T-cell (primary cell): ENCODE measurements around the gene CBY2. TPM values are rescaled to one million over a fixed set of nuclear protein-coding genes. Genes with fewer than 3 reads are reported as not detected.
"Not testable (repeated sequence)": the region's sequence is repeated elsewhere in the genome, so short reads cannot be mapped to it uniquely, and the experiment has no call there.

Experiments
- ATAC-seq, 4 experiments: fragments of 200-7000 bp in 3 of 4; fragments of 150-1000 bp in 1 of 4; cut with Tn5 transposase; replicated peaks in 1 of 4; 1 replicate in 3 of 4; 2 replicates in 1 of 4; pipeline ENCODE4 v1.10.0; 2021; ENCODE audit warnings: moderate library complexity in 3 of 4, mild to moderate bottlenecking in 2 of 4, moderate number of reproducible peaks in 1 of 4
- CTCF ChIA-PET, 2 donors: fragments of 300-600 bp; sonication (Branson Sonifier 250); formaldehyde crosslinking; loops; one replicate each; lab custom pipeline; 2022; ENCODE audit warnings: antibody characterized with exemption in 2 of 2; lab: Charles Lee
- POLR2A ChIA-PET, 2 donors: fragments of 300-600 bp; sonication (Branson Sonifier 250); formaldehyde crosslinking; loops; one replicate each; lab custom pipeline; 2022; ENCODE audit warnings: antibody characterized with exemption in 2 of 2; lab: Charles Lee
- DNase-seq, 35 experiments: peaks; one replicate each; pipeline versions ENCODE4 v3.0.0 to v3.0.0-alpha.2; 2013 to 2023
- H3K27ac ChIP-seq: one replicate; pipeline ENCODE4 v1.5.1; 2013; ENCODE audit warnings: low read length
- H3K27me3 ChIP-seq, 2 experiments: replicated peaks in 1 of 2; 1 replicate in 1 of 2; 2 replicates in 1 of 2; pipeline versions ENCODE4 v1.6.1 to v1.7.0; 2013; ENCODE audit warnings: low read length in 1 of 2, mixed read lengths in 1 of 2; ENCODE audit not compliant: control insufficient read depth in 2 of 2, insufficient read depth in 2 of 2; ENCODE audit errors: extremely low read depth in 1 of 2
- H3K36me3 ChIP-seq, 2 donors: 1 replicate in 1 of 2; 2 replicates in 1 of 2; pipeline versions ENCODE4 v1.6.1 to v1.7.0; 2013; ENCODE audit warnings: low read length in 1 of 2; ENCODE audit not compliant: control insufficient read depth in 2 of 2, insufficient read depth in 1 of 2; ENCODE audit errors: extremely low read depth in 1 of 2
- H3K4me1 ChIP-seq, 2 experiments: 1 replicate in 1 of 2; 2 replicates in 1 of 2; pipeline versions ENCODE4 v1.6.1 to v1.7.0; 2013; ENCODE audit warnings: low read length in 2 of 2, mixed read lengths in 1 of 2; ENCODE audit not compliant: insufficient read depth in 2 of 2, control insufficient read depth in 1 of 2; ENCODE audit errors: extremely low read depth in 1 of 2
- H3K4me3 ChIP-seq, 2 donors: 1 replicate in 1 of 2; 2 replicates in 1 of 2; pipeline versions ENCODE4 v1.5.1 to v1.7.0; 2013; ENCODE audit warnings: mild to moderate bottlenecking in 2 of 2, low read length in 1 of 2, moderate library complexity in 1 of 2; ENCODE audit not compliant: control insufficient read depth in 1 of 2; ENCODE audit errors: extremely low read depth in 1 of 2
- H3K9me3 ChIP-seq: 2 replicates; pipeline ENCODE4 v1.7.0; 2013
- H3K27ac Mint-ChIP-seq, 2 donors: one replicate each; pipeline ENCODE4 v1.8.0; 2020 to 2021; ENCODE audit warnings: mild to moderate bottlenecking in 2 of 2, mixed read lengths in 2 of 2
- H3K27me3 Mint-ChIP-seq, 2 donors: one replicate each; pipeline ENCODE4 v1.8.0; 2021 to 2022; ENCODE audit warnings: mixed read lengths in 2 of 2
- H3K36me3 Mint-ChIP-seq: one replicate; pipeline ENCODE4 v1.8.0; 2021; ENCODE audit warnings: mixed read lengths
- H3K4me1 Mint-ChIP-seq, 3 donors: one replicate each; pipeline ENCODE4 v1.8.0; 2020 to 2022; ENCODE audit warnings: mixed read lengths in 3 of 3, mild to moderate bottlenecking in 1 of 3
- H3K4me3 Mint-ChIP-seq, 3 donors: one replicate each; pipeline ENCODE4 v1.8.0; 2020 to 2022; ENCODE audit warnings: mild to moderate bottlenecking in 3 of 3, mixed read lengths in 3 of 3, moderate library complexity in 3 of 3
- H3K9me3 Mint-ChIP-seq, 3 donors: one replicate each; pipeline ENCODE4 v1.8.0; 2020 to 2022; ENCODE audit warnings: mixed read lengths in 3 of 3
- WGBS: methylation state at CpG from one replicate; pipeline ENCODE4 v1.1.5; 2013; ENCODE audit warnings: missing lambda C conversion rate; ENCODE audit not compliant: insufficient coverage; 5-methylcytosine and 5-hydroxymethylcytosine counted together
- total RNA-seq, 35 experiments: library from RNA in 6 of 35; stranded (reverse) in 6 of 35; fragments of 120-200 nt in 1 of 35; gene quantifications; one replicate each; pipeline versions ENCODE4 v1.2.1 to v1.2.4 and lab custom pipeline; 2013 to 2026

CBY2 gene
- total RNA-seq, 5 donors from 2014 or later (not counting 1 experiment from before 2014, with no cell fraction given) = 0.22 to 0.75 (median 0.56) TPM; not detected in 1

GRCh38 chr13:45662903-45663302, 39.2 kb upstream of the CBY2 start:
- H3K27ac Mint-ChIP-seq, H3K4me3 ChIP-seq, POLR2A ChIA-PET, H3K27me3 Mint-ChIP-seq, H3K4me3 Mint-ChIP-seq, ATAC-seq, H3K4me1 Mint-ChIP-seq, H3K36me3 ChIP-seq, H3K9me3 Mint-ChIP-seq, H3K4me1 ChIP-seq, H3K9me3 ChIP-seq, CTCF ChIA-PET, H3K27me3 ChIP-seq, H3K27ac ChIP-seq, DNase-seq, H3K36me3 Mint-ChIP-seq: not testable (repeated sequence)
- no CpG with 5 or more reads among the region's 1 CpG for WGBS

GRCh38 chr13:45669626-45670025, 32.5 kb upstream of the CBY2 start:
- H3K9me3 Mint-ChIP-seq, H3K27me3 ChIP-seq, ATAC-seq, POLR2A ChIA-PET, H3K27ac ChIP-seq, DNase-seq, H3K4me1 ChIP-seq, CTCF ChIA-PET, H3K9me3 ChIP-seq, H3K36me3 ChIP-seq, H3K4me3 ChIP-seq, H3K27me3 Mint-ChIP-seq, H3K36me3 Mint-ChIP-seq: not testable (repeated sequence)
- no CpG with 5 or more reads among the region's 14 CpGs for WGBS
- H3K4me1 Mint-ChIP-seq = peaks cover 6 to 17% (median 7%) of the 10 kb centered on the region in 3 donors
- peak overlapping the region in 1 of 2 donors; percentile 55 for H3K27ac Mint-ChIP-seq
- peak overlapping the region in 2 of 3 donors; percentile 10 to 32 for H3K4me3 Mint-ChIP-seq

- Histone ChIP-seq H3K4me3 (no peak overlapping the region), H3K4me1 (no peaks in the 10 kb centered on the region), H3K27me3 (peaks cover 0 to 2% of the 10 kb centered on the region in 2 experiments), H3K27ac (no peak overlapping the region), H3K9me3 (no peaks in the 10 kb centered on the region), H3K36me3 (no peaks in the 10 kb centered on the region)
- CTCF ChIA-PET = no interaction called here
- Mint-ChIP-seq H3K27ac (peak overlapping the region in 1 of 2 donors; percentile 55), H3K27me3 (peaks cover 0 to 5% of the 10 kb centered on the region in 2 donors), H3K4me1 (peaks cover 6 to 17% (median 7%) of the 10 kb centered on the region in 3 donors), H3K36me3 (no peaks in the 10 kb centered on the region), H3K4me3 (peak overlapping the region in 2 of 3 donors; percentile 10 to 32), H3K9me3 (peaks cover 0 to 2% (median 0%) of the 10 kb centered on the region in 3 donors)
- POLR2A ChIA-PET = interaction anchor here in 1 of 2 donors (0.6 kb wide), 1 partner anchor 838 kb away, joined by 4 read pairs; no protein-coding TSS in a partner anchor
- WGBS = 100% methylated on average over 1 of the region's 5 CpGs
- ATAC-seq = no peak
- no peak for DNase-seq
Measured at GRCh38 chr13:45670189-45670885, 31.8 kb upstream of the CBY2 start.

- Mint-ChIP-seq H3K27me3 (peaks cover 0 to 3% of the 10 kb centered on the region in 2 donors), H3K4me3 (no peak overlapping the region), H3K27ac (no peak overlapping the region), H3K4me1 (peaks cover 4 to 9% (median 5%) of the 10 kb centered on the region in 3 donors), H3K36me3 (no peaks in the 10 kb centered on the region), H3K9me3 (no peaks in the 10 kb centered on the region)
- Histone ChIP-seq H3K4me3 (no peak overlapping the region), H3K36me3 (no peaks in the 10 kb centered on the region), H3K9me3 (no peaks in the 10 kb centered on the region), H3K27me3 (peaks cover 0 to 5% of the 10 kb centered on the region in 2 experiments), H3K27ac (no peak overlapping the region), H3K4me1 (no peaks in the 10 kb centered on the region)
- CTCF ChIA-PET = no interaction called here
- 83% methylated on average over 1 of the region's 1 CpG for WGBS
- POLR2A ChIA-PET = no interaction called here
- ATAC-seq (no peak), DNase-seq (no peak)
Measured at GRCh38 chr13:45674908-45675307, 27.2 kb upstream of the CBY2 start.

- POLR2A ChIA-PET = no interaction called here
- peaks cover 0 to 2% of the 10 kb centered on the region in 2 donors for H3K27me3 Mint-ChIP-seq
Measured at GRCh38 chr13:45678282-45678681, 23.8 kb upstream of the CBY2 start.

GRCh38 chr13:45681113-45681512, 21.0 kb upstream of the CBY2 start:
- Histone ChIP-seq H3K4me3 (no peak overlapping the region), H3K27ac (no peak overlapping the region), H3K36me3 (no peaks in the 10 kb centered on the region), H3K4me1 (no peaks in the 10 kb centered on the region), H3K27me3 (peaks cover 0 to 9% of the 10 kb centered on the region in 2 experiments), H3K9me3 (no peaks in the 10 kb centered on the region)
- H3K4me1 Mint-ChIP-seq = peaks cover 0 to 10% (median 2%) of the 10 kb centered on the region in 3 donors
- no peaks in the 10 kb centered on the region for H3K9me3 Mint-ChIP-seq
- no peak overlapping the region for H3K27ac Mint-ChIP-seq
- no peak for ATAC-seq
- WGBS = no CpG with 5 or more reads among the region's 6 CpGs
- no peak for DNase-seq
- CTCF ChIA-PET = no interaction called here
- POLR2A ChIA-PET = no interaction called here
- H3K27me3 Mint-ChIP-seq = no peaks in the 10 kb centered on the region
- no peak overlapping the region for H3K4me3 Mint-ChIP-seq
- no peaks in the 10 kb centered on the region for H3K36me3 Mint-ChIP-seq

More at GRCh38 chr13:45678282-45678681, 23.8 kb upstream of the CBY2 start:
- DNase-seq = no peak
- no peaks in the 10 kb centered on the region for H3K9me3 ChIP-seq
- Mint-ChIP-seq H3K36me3 (no peaks in the 10 kb centered on the region), H3K9me3 (no peaks in the 10 kb centered on the region), H3K4me3 (no peak overlapping the region), H3K27ac (no peak overlapping the region), H3K4me1 (peaks cover 0 to 2% (median 0%) of the 10 kb centered on the region in 3 donors)
- no peak for ATAC-seq
- CTCF ChIA-PET = no interaction called here
- no peak overlapping the region for H3K27ac ChIP-seq
- no peak overlapping the region for H3K4me3 ChIP-seq
- H3K4me1 ChIP-seq = no peaks in the 10 kb centered on the region
- no peaks in the 10 kb centered on the region for H3K36me3 ChIP-seq
- H3K27me3 ChIP-seq = peaks cover 0 to 9% of the 10 kb centered on the region in 2 experiments
